Loucy (cell line): ENCODE measurements around the gene RAB11FIP3.
A peak's percentile ranks its signal among the peaks of the same experiment; 100 is the strongest.

Experiments
- H2AFZ ChIP-seq: fragments of 200-600 bp; sonication (generic); 2 replicates; pipeline ENCODE4 v1.6.0; 2016; ENCODE audit warnings: antibody characterized with exemption, mild to moderate bottlenecking, low read length, moderate library complexity
- H3F3A ChIP-seq: fragments of 200-600 bp; 2 replicates; pipeline ENCODE4 v1.6.0; 2016; ENCODE audit warnings: antibody characterized with exemption, low read depth, mild to moderate bottlenecking
- H3K27me3 ChIP-seq: fragments of 200-600 bp; sonication (generic); 2 replicates; pipeline ENCODE4 v1.6.1; 2014; ENCODE audit warnings: low read length, mild to moderate bottlenecking; ENCODE audit not compliant: insufficient read depth, poor library complexity, severe bottlenecking
- H3K36me3 ChIP-seq: fragments of 200-600 bp; sonication (generic); 2 replicates; pipeline ENCODE4 v1.6.1; 2016; ENCODE audit warnings: low read length; ENCODE audit not compliant: insufficient read depth
- H3K4me1 ChIP-seq: fragments of 200-600 bp; sonication (generic); 2 replicates; pipeline ENCODE4 v1.5.1; 2014; ENCODE audit warnings: low read length, mild to moderate bottlenecking; ENCODE audit not compliant: insufficient read depth, poor library complexity, severe bottlenecking
- H3K4me2 ChIP-seq: fragments of 200-600 bp; sonication (generic); 2 replicates; pipeline ENCODE4 v1.6.0; 2014; ENCODE audit warnings: antibody characterized with exemption, low read length, low read depth, mild to moderate bottlenecking; ENCODE audit not compliant: poor library complexity, severe bottlenecking
- H3K4me3 ChIP-seq: fragments of 200-600 bp; sonication (generic); 2 replicates; pipeline ENCODE4 v1.5.1; 2014; ENCODE audit warnings: low read length, mild to moderate bottlenecking, mixed read lengths; ENCODE audit not compliant: poor library complexity, severe bottlenecking
- H3K79me2 ChIP-seq: fragments of 200-600 bp; sonication (generic); 2 replicates; pipeline ENCODE4 v1.6.1; 2014; ENCODE audit warnings: low read length; ENCODE audit not compliant: insufficient read depth
- H3K9ac ChIP-seq: fragments of 200-600 bp; sonication (generic); 2 replicates; pipeline ENCODE4 v1.6.0; 2014; ENCODE audit warnings: mild to moderate bottlenecking, low read depth, low read length, moderate library complexity; ENCODE audit not compliant: poor library complexity, severe bottlenecking
- H3K9me2 ChIP-seq: fragments of 200-600 bp; sonication (generic); replicated peaks from 2 replicates; pipeline ENCODE4 v1.6.1; 2016; ENCODE audit warnings: low read depth, low read length, mixed read lengths
- H3K9me3 ChIP-seq: fragments of 200-600 bp; sonication (generic); 2 replicates; pipeline ENCODE4 v1.6.1; 2014; ENCODE audit warnings: mild to moderate bottlenecking, antibody characterized with exemption, low read length, low read depth; ENCODE audit not compliant: insufficient read depth
- H4K20me1 ChIP-seq: fragments of 200-600 bp; sonication (generic); 2 replicates; pipeline ENCODE4 v1.6.0; 2014; ENCODE audit warnings: antibody characterized with exemption, low read length, mild to moderate bottlenecking; ENCODE audit not compliant: insufficient read depth, poor library complexity, severe bottlenecking
- CTCF ChIP-seq: fragments of 200-600 bp; sonication (generic); conservative IDR thresholded peaks from 2 replicates; pipeline ENCODE4 v1.5.1; 2014; ENCODE audit warnings: mild to moderate bottlenecking, antibody characterized with exemption, low read length
- EZH2phosphoT487 ChIP-seq: fragments of 200-600 bp; IDR thresholded peaks from 2 replicates; pipeline ENCODE4 v1.6.1; 2018; ENCODE audit warnings: antibody characterized with exemption, mild to moderate bottlenecking, moderate library complexity, borderline replicate concordance

Gene RAB11FIP3

GRCh38 chr16:529012-529575 lies 103.6 kb downstream of the RAB11FIP3 start:
- peaks cover 48% of the 10 kb centered on the region for H3K79me2 ChIP-seq
- H3K4me1 ChIP-seq: peaks cover 8% of the 10 kb centered on the region

GRCh38 chr16:530111-530817 lies 104.8 kb downstream of the RAB11FIP3 start:
- H3K9me3 ChIP-seq: no peaks in the 10 kb centered on the region
- peak overlapping the region; percentile 72 for H3K4me2 ChIP-seq
- TF ChIP-seq EZH2phosphoT487: no peak
- TF ChIP-seq CTCF: no peak
- no peaks in the 10 kb centered on the region for H3F3A ChIP-seq
- H3K79me2 ChIP-seq: peaks cover 53% of the 10 kb centered on the region
- H3K36me3 ChIP-seq: no peaks in the 10 kb centered on the region
- peaks cover 6% of the 10 kb centered on the region for H3K4me1 ChIP-seq
- H2AFZ ChIP-seq: no peak overlapping the region
- H4K20me1 ChIP-seq: peaks cover 13% of the 10 kb centered on the region
- no peaks in the 10 kb centered on the region for H3K9me2 ChIP-seq
- H3K27me3 ChIP-seq: no peaks in the 10 kb centered on the region
- H3K4me3 ChIP-seq: peak overlapping the region; percentile 79
- peak overlapping the region; percentile 84 for H3K9ac ChIP-seq

More at GRCh38 chr16:529012-529575, 103.6 kb downstream of the RAB11FIP3 start:
- Histone ChIP-seq H3K9me3 (no peaks in the 10 kb centered on the region), H2AFZ (no peak overlapping the region), H3F3A (no peaks in the 10 kb centered on the region), H3K36me3 (no peaks in the 10 kb centered on the region), H3K9me2 (no peaks in the 10 kb centered on the region), H3K9ac (peak overlapping the region; percentile 84), H3K4me2 (peak overlapping the region; percentile 72), H3K27me3 (no peaks in the 10 kb centered on the region), H4K20me1 (peaks cover 13% of the 10 kb centered on the region), H3K4me3 (peak overlapping the region; percentile 79)
- no peak for TF ChIP-seq EZH2phosphoT487
- no peak for TF ChIP-seq CTCF

- Histone ChIP-seq H2AFZ (no peak overlapping the region), H3K79me2 (peaks cover 51% of the 10 kb centered on the region), H4K20me1 (peaks cover 13% of the 10 kb centered on the region), H3K36me3 (no peaks in the 10 kb centered on the region), H3K27me3 (no peaks in the 10 kb centered on the region), H3K4me2 (no peak overlapping the region), H3K4me1 (peaks cover 3% of the 10 kb centered on the region), H3F3A (no peaks in the 10 kb centered on the region), H3K9me3 (no peaks in the 10 kb centered on the region), H3K4me3 (no peak overlapping the region), H3K9me2 (no peaks in the 10 kb centered on the region), H3K9ac (no peak overlapping the region)
- no peak for TF ChIP-seq CTCF
Measured at GRCh38 chr16:531494-532125, 106.2 kb downstream of the RAB11FIP3 start.
